H1 (cell line): ENCODE measurements around the gene IGF2R. TPM values are rescaled to one million over a fixed set of nuclear protein-coding genes. Genes with fewer than 3 reads are reported as not detected.

Experiments
- CTCF ChIA-PET: fragments of 300-600 bp; sonication (Branson Sonifier 250); formaldehyde crosslinking; loops from one replicate; lab custom pipeline; 2021; ENCODE audit not compliant: partially characterized antibody; lab: Charles Lee
- POLR2A ChIA-PET: fragments of 300-600 bp; sonication (Branson Sonifier 250); formaldehyde crosslinking; loops from one replicate; lab custom pipeline; 2021; ENCODE audit warnings: inconsistent platforms; ENCODE audit not compliant: partially characterized antibody; lab: Charles Lee
- DNase-seq, 2 experiments: peaks; one replicate each; pipeline versions ENCODE4 v3.0.0 to v3.0.0-alpha.2; 2010 to 2022; ENCODE audit warnings: low spot score in 2 of 2, low read depth in 1 of 2, mixed read lengths in 1 of 2
- FAIRE-seq: peaks from 2 replicates; lab custom pipeline; 2011; peaks lifted over from hg19 to GRCh38; lab: Jason Lieb, UNC
- H2AFZ ChIP-seq: 2 replicates; pipeline ENCODE4 v1.8.1; 2012; ENCODE audit warnings: low read length, inconsistent platforms
- H2AK5ac ChIP-seq: 2 replicates; pipeline ENCODE4 v1.6.1; 2013; ENCODE audit warnings: low read depth, low read length
- H2BK120ac ChIP-seq: replicated peaks from 2 replicates; pipeline ENCODE3; 2013; ENCODE audit warnings: low read depth, low read length, inconsistent platforms
- H2BK12ac ChIP-seq: 2 replicates; pipeline ENCODE4 v1.6.1; 2013; ENCODE audit warnings: low read depth, low read length
- H2BK15ac ChIP-seq: 2 replicates; pipeline ENCODE4 v1.6.1; 2013; ENCODE audit warnings: low read length
- H2BK20ac ChIP-seq: 2 replicates; pipeline ENCODE4 v1.6.1; 2013; ENCODE audit warnings: low read length
- H2BK5ac ChIP-seq: 2 replicates; pipeline ENCODE4 v1.6.1; 2013; ENCODE audit warnings: low read depth, low read length
- H3K14ac ChIP-seq: 2 replicates; pipeline ENCODE4 v1.6.1; 2013; ENCODE audit warnings: inconsistent platforms; ENCODE audit not compliant: insufficient read length
- H3K18ac ChIP-seq: 2 replicates; pipeline ENCODE4 v1.6.1; 2013; ENCODE audit warnings: low read length; ENCODE audit errors: extremely low read depth
- H3K23ac ChIP-seq: 2 replicates; pipeline ENCODE4 v1.6.1; 2013; ENCODE audit warnings: inconsistent platforms; ENCODE audit not compliant: insufficient read length
- H3K23me2 ChIP-seq: 2 replicates; pipeline ENCODE4 v1.6.1; 2013; ENCODE audit warnings: low read depth, low read length
- H3K27ac ChIP-seq: 2 replicates; pipeline ENCODE4 v1.6.1; 2011; ENCODE audit warnings: low read depth, low read length, inconsistent platforms
- H3K27me3 ChIP-seq, 4 experiments: replicated peaks in 1 of 4; 1 replicate in 1 of 4; 2 replicates in 3 of 4; pipeline versions ENCODE4 v1.6.1 to v1.8.1; 2011 to 2013; ENCODE audit warnings: low read length in 3 of 4, mild to moderate bottlenecking in 3 of 4, inconsistent platforms in 2 of 4, mixed read lengths in 2 of 4, moderate library complexity in 1 of 4; ENCODE audit not compliant: control insufficient read depth in 3 of 4, insufficient read depth in 3 of 4; ENCODE audit errors: extremely low read depth in 1 of 4
- H3K36me3 ChIP-seq, 4 experiments: 2 replicates each; pipeline versions ENCODE4 v1.6.1 to v1.8.1; 2011 to 2013; ENCODE audit warnings: mild to moderate bottlenecking in 4 of 4, low read length in 3 of 4, moderate library complexity in 2 of 4, control low read depth in 1 of 4, inconsistent platforms in 1 of 4; ENCODE audit not compliant: insufficient read depth in 4 of 4, control insufficient read depth in 2 of 4
- H3K4ac ChIP-seq: replicated peaks from 2 replicates; pipeline ENCODE3; 2013; ENCODE audit warnings: low read length, low read depth, mixed read lengths, inconsistent platforms; ENCODE audit not compliant: insufficient read length
- H3K4me1 ChIP-seq, 4 experiments: replicated peaks in 1 of 4; 1 replicate in 1 of 4; 2 replicates in 3 of 4; pipeline versions ENCODE4 v1.6.1 to v1.8.1; 2011 to 2013; ENCODE audit warnings: low read length in 3 of 4, inconsistent platforms in 2 of 4, mixed read lengths in 1 of 4; ENCODE audit not compliant: insufficient read depth in 4 of 4, control insufficient read depth in 3 of 4
- H3K4me2 ChIP-seq, 2 experiments: 2 replicates each; pipeline versions ENCODE4 v1.6.1 to v1.8.1; 2011 to 2013; ENCODE audit warnings: low read depth in 2 of 2, low read length in 2 of 2, control low read depth in 1 of 2, inconsistent platforms in 1 of 2, mild to moderate bottlenecking in 1 of 2; ENCODE audit not compliant: insufficient read depth in 1 of 2
- H3K4me3 ChIP-seq, 4 experiments: fragments of 200-600, 300-600 bp in 1 of 4; sonication (generic), shearing (Covaris generic), sonication (Bioruptor Twin) in 1 of 4; 2 replicates each; pipeline versions ENCODE4 v1.5.1 to v1.8.1; 2011 to 2016; ENCODE audit warnings: low read length in 4 of 4, low read depth in 3 of 4, control low read depth in 2 of 4, inconsistent platforms in 2 of 4, mild to moderate bottlenecking in 2 of 4, mixed read lengths in 1 of 4, moderate library complexity in 1 of 4; ENCODE audit not compliant: insufficient read depth in 2 of 4; ENCODE audit errors: extremely low read depth in 1 of 4
- H3K56ac ChIP-seq: replicated peaks from 2 replicates; pipeline ENCODE3; 2013; ENCODE audit warnings: low read depth, mild to moderate bottlenecking, mixed read lengths, low read length, inconsistent platforms; ENCODE audit not compliant: insufficient read length
- H3K79me1 ChIP-seq: 2 replicates; pipeline ENCODE4 v1.6.1; 2013; ENCODE audit warnings: low read depth, low read length, control low read depth
- H3K79me2 ChIP-seq, 2 experiments: 2 replicates each; pipeline versions ENCODE4 v1.6.1 to v1.8.1; 2012 to 2013; ENCODE audit warnings: low read length in 2 of 2, mild to moderate bottlenecking in 2 of 2, inconsistent platforms in 1 of 2; ENCODE audit not compliant: insufficient read depth in 2 of 2, control insufficient read depth in 1 of 2
- H3K9ac ChIP-seq, 4 experiments: replicated peaks in 1 of 4; 1 replicate in 1 of 4; 2 replicates in 3 of 4; pipeline versions ENCODE4 v1.6.1 to v1.8.1; 2011 to 2013; ENCODE audit warnings: low read depth in 3 of 4, low read length in 3 of 4, control low read depth in 2 of 4, mild to moderate bottlenecking in 2 of 4, moderate library complexity in 2 of 4, inconsistent platforms in 1 of 4; ENCODE audit errors: extremely low read depth in 1 of 4
- H3K9me3 ChIP-seq, 2 experiments: 2 replicates each; pipeline versions ENCODE4 v1.6.1 to v1.8.1; 2012 to 2013; ENCODE audit warnings: mild to moderate bottlenecking in 2 of 2, moderate library complexity in 2 of 2, control low read depth in 1 of 2, inconsistent platforms in 1 of 2, low read depth in 1 of 2, low read length in 1 of 2, mixed read lengths in 1 of 2; ENCODE audit not compliant: insufficient read depth in 2 of 2
- H4K20me1 ChIP-seq, 2 experiments: replicated peaks in 1 of 2; 2 replicates each; pipeline versions ENCODE3 to v1.8.1; 2011 to 2013; ENCODE audit warnings: inconsistent platforms in 2 of 2, low read length in 2 of 2, mild to moderate bottlenecking in 1 of 2; ENCODE audit not compliant: insufficient read depth in 2 of 2, control insufficient read depth in 1 of 2
- H4K5ac ChIP-seq: 2 replicates; pipeline ENCODE4 v1.6.1; 2013; ENCODE audit warnings: low read length, low read depth, mixed read lengths, inconsistent platforms; ENCODE audit not compliant: insufficient read length
- H4K8ac ChIP-seq: 2 replicates; pipeline ENCODE4 v1.8.0; 2013; ENCODE audit warnings: mild to moderate bottlenecking, moderate library complexity, low read length, inconsistent platforms; ENCODE audit not compliant: insufficient read depth; ENCODE audit errors: extremely low read depth
- H4K91ac ChIP-seq: replicated peaks from 2 replicates; pipeline ENCODE3; 2013; ENCODE audit warnings: low read length, mixed read lengths, inconsistent platforms; ENCODE audit not compliant: insufficient read length
- ASH2L ChIP-seq: fragments of 200-600, 300-600 bp; sonication (generic); IDR thresholded peaks from one replicate; pipeline ENCODE4 v1.7.1; 2017; ENCODE audit warnings: low read length
- ATF3 ChIP-seq: IDR thresholded peaks from 2 replicates; pipeline ENCODE4 v1.6.1; 2011; ENCODE audit warnings: low read depth, mild to moderate bottlenecking, low read length; ENCODE audit not compliant: insufficient read depth
- CEBPB ChIP-seq: IDR thresholded peaks from 2 replicates; pipeline ENCODE4 v1.6.1; 2012; ENCODE audit warnings: low read depth, low read length
- E2F6 ChIP-seq: IDR thresholded peaks from 2 replicates; pipeline ENCODE4 v1.6.1; 2012; ENCODE audit warnings: inconsistent platforms
- EP300 ChIP-seq, 2 experiments: IDR thresholded peaks; 1 replicate in 1 of 2; 2 replicates in 1 of 2; pipeline ENCODE4 v1.6.1; 2011 to 2012; ENCODE audit warnings: low read depth in 2 of 2, low read length in 2 of 2, mild to moderate bottlenecking in 2 of 2, borderline replicate concordance in 1 of 2, inconsistent platforms in 1 of 2, moderate library complexity in 1 of 2
- NRF1 ChIP-seq: IDR thresholded peaks from 2 replicates; pipeline ENCODE4 v1.6.1; 2011; ENCODE audit warnings: mild to moderate bottlenecking, low read depth, low read length, improper control_type of control experiment
- RBBP5 ChIP-seq: IDR thresholded peaks from 2 replicates; pipeline ENCODE4 v1.7.1; 2012; ENCODE audit warnings: low read depth, mild to moderate bottlenecking, inconsistent platforms, low read length, moderate library complexity, borderline replicate concordance
- RXRA ChIP-seq: IDR thresholded peaks from 2 replicates; pipeline ENCODE4 v1.6.1; 2011; ENCODE audit warnings: low read depth, mild to moderate bottlenecking, low read length, moderate library complexity; ENCODE audit not compliant: insufficient read depth
- SIX5 ChIP-seq: IDR thresholded peaks from 2 replicates; pipeline ENCODE4 v1.6.1; 2011; ENCODE audit warnings: mild to moderate bottlenecking, low read depth, low read length
- SP4 ChIP-seq: IDR thresholded peaks from 2 replicates; pipeline ENCODE4 v1.6.1; 2012; ENCODE audit warnings: low read length, inconsistent platforms
- TBP ChIP-seq: IDR thresholded peaks from 2 replicates; pipeline ENCODE4 v1.6.1; 2011; ENCODE audit warnings: low read depth, low read length, improper control_type of control experiment
- TEAD4 ChIP-seq: IDR thresholded peaks from 2 replicates; pipeline ENCODE4 v1.6.1; 2012; ENCODE audit warnings: low read depth, low read length, inconsistent platforms, mixed read lengths
- YY1 ChIP-seq: IDR thresholded peaks from 2 replicates; pipeline ENCODE4 v1.6.1; 2011; ENCODE audit warnings: low read depth, mild to moderate bottlenecking, low read length
- WGBS, 2 experiments: shearing (Covaris generic) in 1 of 2; methylation state at CpG; one replicate each; pipeline versions ENCODE4 v1.1.6 to v1.1.7; 2013 to 2015; ENCODE audit warnings: low lambda C conversion rate in 2 of 2, mixed read lengths in 2 of 2, inconsistent platforms in 1 of 2, low coverage in 1 of 2, missing lambda C conversion rate in 1 of 2; ENCODE audit not compliant: insufficient replicate concordance in 2 of 2, insufficient coverage in 1 of 2, insufficient read length in 1 of 2; ENCODE audit errors: extremely low coverage in 1 of 2, missing lambda C conversion rate in 1 of 2; 5-methylcytosine and 5-hydroxymethylcytosine counted together
- polyA plus RNA-seq, 7 experiments: library from polyadenylated mRNA; depleted of rRNA in 3 of 7; stranded (reverse) in 5 of 7; unstranded in 2 of 7; fragments of >200 nt in 5 of 7; fragments of 200-250 nt in 2 of 7; gene quantifications; 1 replicate in 5 of 7; 2 replicates in 1 of 7; 4 replicates in 1 of 7; pipeline versions ENCODE4 v1.2.1 to v1.2.3, GENCODE V29; 2011 to 2013; ENCODE audit warnings: missing spikeins in 2 of 7, mixed read lengths in 2 of 7
- total RNA-seq: library from RNA; stranded (reverse); fragmentation: NEBNext Ultra II Directional; extraction: Animal tissue kit (Norgen Biotek cat#: 25700); gene quantifications from 2 replicates; pipeline ENCODE4 v1.2.1, GENCODE V29; 2021

IGF2R gene
- total and polyA plus RNA-seq, 2 of the 8 experiments (the other 6 are each of a cell fraction or from before 2014, with no cell fraction given): 20.6 to 74.1 TPM

- no peak overlapping the region for H3K4me2 ChIP-seq
- CTCF ChIA-PET: interaction anchor here (1.3 to 1.9 kb wide), 2 partner anchors 9 to 102 kb away, joined by 3 to 12 read pairs; no protein-coding TSS in a partner anchor
- TF ChIP-seq TBP: no peak
- TF ChIP-seq EP300 (IDR thresholded peaks at IDR 0.05; ENCODE audit: borderline replicate concordance in 1 of 2, low read depth in 2 of 2, low read length in 2 of 2): no peak
- no peak for TF ChIP-seq NRF1
- no peak for TF ChIP-seq YY1
- TF ChIP-seq SP4: no peak
- no peak for TF ChIP-seq RBBP5
- no peak for TF ChIP-seq ASH2L
- no peak for TF ChIP-seq SIX5
- no peak for TF ChIP-seq TEAD4
- no peak for TF ChIP-seq CEBPB
- no peak for TF ChIP-seq RXRA
- TF ChIP-seq ATF3: no peak
- no peak for TF ChIP-seq E2F6
These were observed 177.7 kb downstream of the IGF2R start for GRCh38 chr6:160146454-160147145.

More at GRCh38 chr6:160146454-160147145, 177.7 kb downstream of the IGF2R start:
- H3K18ac ChIP-seq: no peak overlapping the region
- no peaks in the 10 kb centered on the region for H3K27me3 ChIP-seq
- no peak for DNase-seq
- no peak overlapping the region for H4K91ac ChIP-seq
- H3K79me2 ChIP-seq: no peaks in the 10 kb centered on the region
- no peak overlapping the region for H4K5ac ChIP-seq
- H2BK12ac ChIP-seq: no peak overlapping the region
- no peak overlapping the region for H3K9ac ChIP-seq
- 95% methylated on average over 6 of the region's 6 CpGs; no CpG with 5 or more reads in 1 of the 2 experiments for WGBS, 2 experiments
- no peak overlapping the region for H3K4ac ChIP-seq
- no peak overlapping the region for H2BK15ac ChIP-seq
- H3K27ac ChIP-seq: no peak overlapping the region
- no peak overlapping the region for H3K14ac ChIP-seq
- H2AFZ ChIP-seq: no peak overlapping the region
- no peak for FAIRE-seq
- no peaks in the 10 kb centered on the region for H3K36me3 ChIP-seq
- no peak overlapping the region for H4K8ac ChIP-seq
- H3K9me3 ChIP-seq: no peaks in the 10 kb centered on the region
- H3K56ac ChIP-seq: no peak overlapping the region
- H2BK20ac ChIP-seq: no peak overlapping the region
- no peaks in the 10 kb centered on the region for H3K79me1 ChIP-seq
- POLR2A ChIA-PET: no interaction called here
- H3K23me2 ChIP-seq: no peaks in the 10 kb centered on the region
- no peak overlapping the region for H2AK5ac ChIP-seq
- no peak overlapping the region for H3K23ac ChIP-seq
- no peak overlapping the region for H2BK5ac ChIP-seq
- H3K4me1 ChIP-seq: no peaks in the 10 kb centered on the region
- no peak overlapping the region for H2BK120ac ChIP-seq
- H3K4me3 ChIP-seq: no peak overlapping the region
- H4K20me1 ChIP-seq: no peaks in the 10 kb centered on the region
